K562 (cell line): ENCODE results near the gene ZBTB38.

Experiments used
- ATF3 ChIP-seq, 2 experiments: fragments of 450-650 bp in 1 of 2; sonication (generic) in 1 of 2; formaldehyde crosslinking in 1 of 2; IDR thresholded peaks in 1 of 2; conservative IDR thresholded peaks in 1 of 2; 2 replicates each; pipeline versions ENCODE4 v1.6.1 to v1.8.1; 2016 to 2023; ENCODE audit warnings: mild to moderate bottlenecking in 2 of 2, moderate library complexity in 2 of 2, inconsistent platforms in 1 of 2, missing genetic modification reagents in 1 of 2
- CTCF ChIP-seq, 3 experiments: IDR thresholded peaks in 2 of 3; conservative IDR thresholded peaks in 1 of 3; 2 replicates each; pipeline ENCODE4 v1.5.1; 2011 to 2012; ENCODE audit warnings: low read length in 3 of 3, mild to moderate bottlenecking in 3 of 3, control low read depth in 2 of 3, improper control_type of control experiment in 1 of 3, inconsistent platforms in 1 of 3, low read depth in 1 of 3, mixed read lengths in 1 of 3, moderate library complexity in 1 of 3; ENCODE audit not compliant: insufficient read depth in 2 of 3
- ELF2 ChIP-seq: fragments of 250-450 bp; sonication (Bioruptor Pico); IDR thresholded peaks from 2 replicates; pipeline ENCODE4 v1.5.0; 2021; ENCODE audit warnings: mild to moderate bottlenecking
- SRSF3 ChIP-seq: fragments of 200-400 bp; formaldehyde crosslinking; IDR thresholded peaks from 2 replicates; pipeline ENCODE4 v1.6.1; 2016; ENCODE audit warnings: mild to moderate bottlenecking, low read length, moderate library complexity; ENCODE audit not compliant: insufficient read depth
- TBP ChIP-seq: optimal IDR thresholded peaks from 2 replicates; pipeline ENCODE3; 2011; ENCODE audit warnings: low read depth, low read length, improper control_type of control experiment
- YY1 ChIP-seq, 3 experiments: IDR thresholded peaks; 2 replicates each; pipeline ENCODE4 v1.6.1; 2011; ENCODE audit warnings: low read length in 2 of 3, mild to moderate bottlenecking in 2 of 3, moderate library complexity in 2 of 3, borderline replicate concordance in 1 of 3, control low read depth in 1 of 3, low read depth in 1 of 3; ENCODE audit not compliant: insufficient read depth in 3 of 3, insufficient replicate concordance in 2 of 3, control insufficient read depth in 1 of 3, insufficient read length in 1 of 3; ENCODE audit errors: extremely low read depth in 1 of 3

- TF ChIP-seq ELF2 (CRISPR knock-in tag) (no peak), TBP (no peak), ATF3 (IDR thresholded peaks at IDR 0.05) (no peak), ATF3 (CRISPR knock-in tag; conservative IDR thresholded peaks at IDR 0.05) (no peak), YY1 (IDR thresholded peaks at IDR 0.05; ENCODE audit: borderline replicate concordance in 1 of 3, control insufficient read depth in 1 of 3, extremely low read depth in 1 of 3, insufficient read depth in 3 of 3, insufficient read length in 1 of 3, insufficient replicate concordance in 2 of 3, low read depth in 1 of 3, low read length in 2 of 3) (peak; percentile 54 to 92 (median 83)), SRSF3 (no peak), CTCF (IDR thresholded peaks at IDR 0.05 in 2 of 3, conservative IDR thresholded peaks at IDR 0.05 in 1 of 3; ENCODE audit: insufficient read depth in 2 of 3, low read depth in 1 of 3, low read length in 3 of 3) (no peak)
These were observed 44.0 kb downstream of the ZBTB38 start for GRCh38 chr3:141412087-141412935.
